MG63 (cell line): Measurements from ENCODE around the gene ARMC6. TPM values are rescaled to one million over a fixed set of nuclear protein-coding genes. Genes with fewer than 3 reads are reported as not detected.
"Not testable (repeated sequence)": the region's sequence is repeated elsewhere in the genome, so short reads cannot be mapped to it uniquely, and the experiment has no call there.

ENCODE experiments used
- DNase-seq: peaks from one replicate; pipeline ENCODE4 v3.0.0-alpha.2; 2020
- H3K27me3 ChIP-seq: fragments of 250-450 bp; sonication (Bioruptor Pico); 2 replicates; pipeline ENCODE4 v1.5.1; 2020; ENCODE audit warnings: mild to moderate bottlenecking, moderate library complexity
- H3K36me3 ChIP-seq: fragments of 250-450 bp; sonication (Bioruptor Pico); 2 replicates; pipeline ENCODE4 v1.5.1; 2020; ENCODE audit warnings: mild to moderate bottlenecking, moderate library complexity
- H3K4me3 ChIP-seq: fragments of 250-450 bp; sonication (Bioruptor Pico); 2 replicates; pipeline ENCODE4 v1.5.1; 2020; ENCODE audit warnings: mild to moderate bottlenecking, moderate library complexity
- H3K9me3 ChIP-seq: fragments of 250-450 bp; sonication (Bioruptor Pico); 2 replicates; pipeline ENCODE4 v1.5.1; 2020; ENCODE audit warnings: mild to moderate bottlenecking, moderate library complexity
- total RNA-seq: library from RNA; depleted of rRNA; stranded (reverse); fragments of >200 nt; shearing (Covaris generic); gene quantifications from 2 replicates; pipeline ENCODE4 v1.2.3, GENCODE V29; 2014; ENCODE audit warnings: low replicate concordance

The ARMC6 gene
- total RNA-seq, 1 experiment from 2014 or later, result 267 TPM

GRCh38 chr19:19004144-19004543 lies 29.3 kb upstream of the ARMC6 start:
- H3K9me3 ChIP-seq, result no peaks in the 10 kb centered on the region
- peaks cover 97% of the 10 kb centered on the region for H3K36me3 ChIP-seq
- H3K27me3 ChIP-seq, result no peaks in the 10 kb centered on the region
- H3K4me3 ChIP-seq, result no peak overlapping the region
- DNase-seq, result no peak

GRCh38 chr19:19006213-19006612 lies 27.2 kb upstream of the ARMC6 start:
- no peak for DNase-seq
- H3K27me3 ChIP-seq, result no peaks in the 10 kb centered on the region
- H3K36me3 ChIP-seq, result peaks cover 99% of the 10 kb centered on the region
- H3K9me3 ChIP-seq, result no peaks in the 10 kb centered on the region
- no peak overlapping the region for H3K4me3 ChIP-seq

GRCh38 chr19:19009951-19010350 lies 23.5 kb upstream of the ARMC6 start:
- Histone ChIP-seq H3K4me3 (no peak overlapping the region), H3K36me3 (peaks cover 98% of the 10 kb centered on the region), H3K9me3 (no peaks in the 10 kb centered on the region), H3K27me3 (no peaks in the 10 kb centered on the region)
- no peak for DNase-seq

GRCh38 chr19:19010551-19010950 lies 22.9 kb upstream of the ARMC6 start:
- Histone ChIP-seq H3K27me3 (no peaks in the 10 kb centered on the region), H3K9me3 (no peaks in the 10 kb centered on the region), H3K4me3 (no peak overlapping the region), H3K36me3 (peaks cover 96% of the 10 kb centered on the region)
- no peak for DNase-seq

- Histone ChIP-seq H3K36me3 (peaks cover 94% of the 10 kb centered on the region), H3K27me3 (no peaks in the 10 kb centered on the region), H3K4me3 (no peak overlapping the region), H3K9me3 (peaks cover 2% of the 10 kb centered on the region; the same call in 1 of the 2 replicates)
- DNase-seq, result no peak
These were observed 12.3 kb upstream of the ARMC6 start for GRCh38 chr19:19021115-19021514.

- Histone ChIP-seq H3K36me3 (peaks cover 94% of the 10 kb centered on the region), H3K4me3 (no peak overlapping the region), H3K27me3 (no peaks in the 10 kb centered on the region), H3K9me3 (peaks cover 2% of the 10 kb centered on the region; the same call in 1 of the 2 replicates)
- DNase-seq, result no peak
These were observed 10.9 kb upstream of the ARMC6 start for GRCh38 chr19:19022380-19022961.

- H3K9me3 ChIP-seq, H3K4me3 ChIP-seq, DNase-seq, H3K27me3 ChIP-seq: not testable (repeated sequence)
- H3K36me3 ChIP-seq, result peaks cover 94% of the 10 kb centered on the region
These were observed 10.0 kb upstream of the ARMC6 start for GRCh38 chr19:19023376-19023775.

- H3K36me3 ChIP-seq, result peaks cover 97% of the 10 kb centered on the region
- H3K27me3 ChIP-seq, result no peaks in the 10 kb centered on the region
- no peak for DNase-seq
- no peaks in the 10 kb centered on the region for H3K9me3 ChIP-seq
- H3K4me3 ChIP-seq, result no peak overlapping the region
These were observed 7.5 kb upstream of the ARMC6 start for GRCh38 chr19:19025861-19026260.

- no peak for DNase-seq
- Histone ChIP-seq H3K27me3 (no peaks in the 10 kb centered on the region), H3K4me3 (no peak overlapping the region), H3K9me3 (no peaks in the 10 kb centered on the region), H3K36me3 (peaks cover 98% of the 10 kb centered on the region)
These were observed 7.0 kb upstream of the ARMC6 start for GRCh38 chr19:19026299-19026971.

GRCh38 chr19:19027228-19027627 lies 6.2 kb upstream of the ARMC6 start:
- DNase-seq, result no peak
- peaks cover 100% of the 10 kb centered on the region for H3K36me3 ChIP-seq
- H3K9me3 ChIP-seq, result no peaks in the 10 kb centered on the region
- H3K27me3 ChIP-seq, result no peaks in the 10 kb centered on the region
- H3K4me3 ChIP-seq, result no peak overlapping the region

GRCh38 chr19:19028526-19028925 lies 4.9 kb upstream of the ARMC6 start:
- Histone ChIP-seq H3K27me3 (no peaks in the 10 kb centered on the region), H3K4me3 (no peak overlapping the region), H3K9me3 (no peaks in the 10 kb centered on the region; the same call in 1 of the 2 replicates), H3K36me3 (peaks cover 91% of the 10 kb centered on the region)
- no peak for DNase-seq

- peak overlapping the region; percentile 87 for H3K4me3 ChIP-seq
- H3K36me3 ChIP-seq, result peaks cover 78% of the 10 kb centered on the region
- no peaks in the 10 kb centered on the region for H3K27me3 ChIP-seq
- H3K9me3 ChIP-seq, result no peaks in the 10 kb centered on the region; the same call in 1 of the 2 replicates
- DNase-seq, result no peak
These were observed 1.5 kb upstream of the ARMC6 start for GRCh38 chr19:19031891-19032290.

- H3K27me3 ChIP-seq, result no peaks in the 10 kb centered on the region
- H3K36me3 ChIP-seq, result peaks cover 76% of the 10 kb centered on the region
- DNase-seq, result peak; percentile 96
- peaks cover 1% of the 10 kb centered on the region for H3K9me3 ChIP-seq
- peak overlapping the region; percentile 87 for H3K4me3 ChIP-seq
These were observed 805 bp upstream of the ARMC6 start for GRCh38 chr19:19032420-19033175.

- no peaks in the 10 kb centered on the region for H3K27me3 ChIP-seq
These were observed 302 bp upstream of the ARMC6 start for GRCh38 chr19:19033176-19033425.

GRCh38 chr19:19034204-19034624 lies 811 bp downstream of the ARMC6 start:
- peaks cover 74% of the 10 kb centered on the region for H3K36me3 ChIP-seq
- peaks cover 4% of the 10 kb centered on the region for H3K9me3 ChIP-seq
- DNase-seq, result peak; percentile 94
- peak overlapping the region; percentile 87 for H3K4me3 ChIP-seq
- no peaks in the 10 kb centered on the region for H3K27me3 ChIP-seq

More at GRCh38 chr19:19033176-19033425, 302 bp upstream of the ARMC6 start:
- H3K4me3 ChIP-seq, result peak overlapping the region; percentile 87
- H3K36me3 ChIP-seq, result peaks cover 76% of the 10 kb centered on the region
- peaks cover 4% of the 10 kb centered on the region for H3K9me3 ChIP-seq
- DNase-seq, result no peak

- Histone ChIP-seq H3K9me3 (peaks cover 4% of the 10 kb centered on the region), H3K36me3 (peaks cover 86% of the 10 kb centered on the region), H3K27me3 (no peaks in the 10 kb centered on the region), H3K4me3 (no peak overlapping the region)
- DNase-seq, result no peak
These were observed 6.5 kb downstream of the ARMC6 start for GRCh38 chr19:19039901-19040300.

GRCh38 chr19:19040417-19040816 lies 7.0 kb downstream of the ARMC6 start:
- H3K9me3 ChIP-seq, result peaks cover 4% of the 10 kb centered on the region
- peak; percentile 95 for DNase-seq
- peaks cover 84% of the 10 kb centered on the region for H3K36me3 ChIP-seq
- no peak overlapping the region for H3K4me3 ChIP-seq
- no peaks in the 10 kb centered on the region for H3K27me3 ChIP-seq
